WTC11 (cell line): ENCODE results near the gene SNX21. TPM values are rescaled to one million over a fixed set of nuclear protein-coding genes. Genes with fewer than 3 reads are reported as not detected.

Experiments used
- ATAC-seq: fragments of 200-7000 bp; cut with Tn5 transposase; 2 replicates; pipeline ENCODE4 v1.10.0; 2021; ENCODE audit warnings: mild to moderate bottlenecking, moderate library complexity
- CTCF ChIA-PET: fragments of 300-600 bp; sonication (Branson Sonifier 250); formaldehyde crosslinking; loops from one replicate; lab custom pipeline; 2021; ENCODE audit warnings: antibody characterized with exemption; lab: Charles Lee
- POLR2A ChIA-PET: fragments of 350-600 bp; sonication (Branson Sonifier 250); formaldehyde crosslinking; loops from one replicate; lab custom pipeline; 2021; ENCODE audit warnings: antibody characterized with exemption; lab: Charles Lee
- DNase-seq: peaks from one replicate; pipeline ENCODE4 v3.0.0; 2021; ENCODE audit warnings: low spot score
- H3K27ac Mint-ChIP-seq: 2 replicates; pipeline ENCODE4 v1.8.0; 2021; ENCODE audit warnings: mixed read lengths
- H3K27me3 Mint-ChIP-seq: 2 replicates; pipeline ENCODE4 v1.8.0; 2021; ENCODE audit warnings: low read depth, mild to moderate bottlenecking, moderate library complexity, mixed read lengths
- H3K36me3 Mint-ChIP-seq: 2 replicates; pipeline ENCODE4 v1.8.0; 2021; ENCODE audit warnings: mixed read lengths
- H3K4me1 Mint-ChIP-seq: 2 replicates; pipeline ENCODE4 v1.8.0; 2022; ENCODE audit warnings: mixed read lengths
- H3K4me3 Mint-ChIP-seq: 2 replicates; pipeline ENCODE4 v1.8.0; 2021; ENCODE audit warnings: mild to moderate bottlenecking, moderate library complexity, mixed read lengths
- H3K9me3 Mint-ChIP-seq: 2 replicates; pipeline ENCODE4 v1.8.0; 2021; ENCODE audit warnings: mixed read lengths
- ESRRA ChIP-seq: sonication (generic); formaldehyde crosslinking; IDR thresholded peaks from 2 replicates; pipeline ENCODE4 v1.8.1; 2022; ENCODE audit warnings: mild to moderate bottlenecking, missing genetic modification reagents, borderline replicate concordance
- FOXK1 ChIP-seq: sonication (generic); formaldehyde crosslinking; IDR thresholded peaks from 2 replicates; pipeline ENCODE4 v1.8.0; 2022; ENCODE audit warnings: mild to moderate bottlenecking, moderate library complexity, missing genetic modification reagents
- GABPB1 ChIP-seq: sonication (generic); formaldehyde crosslinking; IDR thresholded peaks from 2 replicates; pipeline ENCODE4 v1.8.1; 2023; ENCODE audit warnings: mild to moderate bottlenecking, missing genetic modification reagents
- JAZF1 ChIP-seq: fragments of 250-450 bp; sonication (Bioruptor Pico); IDR thresholded peaks from 2 replicates; pipeline ENCODE4 v1.9.0; 2021; ENCODE audit warnings: moderate library complexity, mild to moderate bottlenecking, inconsistent platforms
- MYBL2 ChIP-seq: sonication (generic); formaldehyde crosslinking; IDR thresholded peaks from 2 replicates; pipeline ENCODE4 v1.8.1; 2023; ENCODE audit warnings: mild to moderate bottlenecking, moderate library complexity, missing genetic modification reagents
- NFYB ChIP-seq: sonication (generic); formaldehyde crosslinking; conservative IDR thresholded peaks from 2 replicates; pipeline ENCODE4 v1.8.0; 2022; ENCODE audit warnings: low read depth, missing genetic modification reagents
- NR2C2 ChIP-seq: sonication (generic); formaldehyde crosslinking; IDR thresholded peaks from 2 replicates; pipeline ENCODE4 v1.8.0; 2022; ENCODE audit warnings: mild to moderate bottlenecking, missing genetic modification reagents
- SP1 ChIP-seq: sonication (generic); formaldehyde crosslinking; conservative IDR thresholded peaks from 2 replicates; pipeline ENCODE4 v1.8.1; 2022; ENCODE audit warnings: missing genetic modification reagents
- ZNF396 ChIP-seq: fragments of 250-450 bp; sonication (Bioruptor Pico); IDR thresholded peaks from 2 replicates; pipeline ENCODE4 v1.8.0; 2021; ENCODE audit warnings: mild to moderate bottlenecking, moderate library complexity, borderline replicate concordance
- ZNF532 ChIP-seq: fragments of 250-450 bp; sonication (Bioruptor Pico); IDR thresholded peaks from 2 replicates; pipeline ENCODE4 v1.9.0; 2021; ENCODE audit warnings: mild to moderate bottlenecking, borderline replicate concordance
- total RNA-seq: library from RNA; stranded (reverse); gene quantifications from 3 replicates; pipeline ENCODE4 v1.2.3, GENCODE V29; 2021
- TF ChIP-seq, protein P1 (sequence below): fragments of 250-450 bp; sonication (Bioruptor Pico); conservative IDR thresholded peaks from 2 replicates; pipeline ENCODE4 v1.9.0; 2021; ENCODE audit warnings: mild to moderate bottlenecking
- TF ChIP-seq, protein P2 (sequence below): sonication (generic); formaldehyde crosslinking; IDR thresholded peaks from 2 replicates; pipeline ENCODE4 v1.8.0; 2023; ENCODE audit warnings: missing genetic modification reagents, mild to moderate bottlenecking, borderline replicate concordance

Gene SNX21
- total RNA-seq, 1 experiment from 2014 or later, result 17.9 TPM

GRCh38 chr20:45851501-45851900 is 17.9 kb downstream of the SNX21 start (continued):
- TF ChIP-seq ZNF532 (CRISPR knock-in tag), result no peak

- DNase-seq (no peak), ATAC-seq (no peak)
- H3K4me1 Mint-ChIP-seq, result peaks cover 52% of the 10 kb centered on the region
- H3K9me3 Mint-ChIP-seq, result no peaks in the 10 kb centered on the region
- H3K27ac Mint-ChIP-seq, result peak overlapping the region; percentile 60; the same call in 1 of the 2 replicates
- TF ChIP-seq, protein P1, sequence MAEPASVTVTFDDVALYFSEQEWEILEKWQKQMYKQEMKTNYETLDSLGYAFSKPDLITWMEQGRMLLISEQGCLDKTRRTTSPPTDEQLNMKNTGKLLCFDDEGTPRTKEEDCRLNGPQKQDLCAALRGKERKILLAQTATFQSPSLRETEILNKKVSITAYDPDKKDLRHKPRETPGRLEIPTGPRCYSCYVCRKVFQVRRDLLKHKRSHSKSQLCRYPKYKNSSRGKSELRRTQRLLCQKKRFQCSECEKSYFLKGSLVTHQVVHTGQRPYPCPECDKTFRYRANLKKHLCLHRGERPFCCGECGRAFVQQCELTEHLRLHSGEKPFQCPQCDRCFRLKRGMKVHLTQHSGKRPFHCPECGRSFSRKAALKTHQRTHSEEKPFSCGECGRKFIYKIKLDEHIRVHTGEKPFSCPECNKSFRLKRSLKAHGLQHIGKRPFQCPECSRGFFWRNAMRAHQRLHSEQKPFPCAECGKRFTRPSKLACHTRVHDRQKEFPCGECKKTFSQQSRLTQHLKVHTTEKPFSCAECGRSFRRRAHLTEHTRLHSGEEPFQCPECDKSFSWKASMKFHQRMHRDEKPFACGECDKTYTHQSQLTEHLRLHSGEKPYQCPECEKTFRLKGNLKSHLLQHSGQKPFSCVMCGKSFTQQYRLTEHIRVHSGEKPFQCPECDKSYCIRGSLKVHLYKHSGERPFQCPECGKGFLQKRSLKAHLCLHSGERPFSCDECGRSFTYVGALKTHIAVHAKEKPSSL (CRISPR knock-in tag), result no peak
- CTCF ChIA-PET, result interaction anchor here (0.7 to 3.5 kb wide), 7 partner anchors 11 to 159 kb away, joined by 3 to 19 read pairs (median 5); partner anchors contain the start of genes CTSA, NEURL2 and ZSWIM1
- H3K4me3 Mint-ChIP-seq, result no peak overlapping the region
- POLR2A ChIA-PET, result interaction anchor here (0.7 kb wide), 1 partner anchor 57 kb away, joined by 4 read pairs; no protein-coding TSS in a partner anchor
- H3K27me3 Mint-ChIP-seq, result no peaks in the 10 kb centered on the region
- H3K36me3 Mint-ChIP-seq, result peaks cover 24% of the 10 kb centered on the region; the same call in 1 of the 2 replicates
Observed at GRCh38 chr20:45852326-45852725, 18.7 kb downstream of the SNX21 start.

DNA sequence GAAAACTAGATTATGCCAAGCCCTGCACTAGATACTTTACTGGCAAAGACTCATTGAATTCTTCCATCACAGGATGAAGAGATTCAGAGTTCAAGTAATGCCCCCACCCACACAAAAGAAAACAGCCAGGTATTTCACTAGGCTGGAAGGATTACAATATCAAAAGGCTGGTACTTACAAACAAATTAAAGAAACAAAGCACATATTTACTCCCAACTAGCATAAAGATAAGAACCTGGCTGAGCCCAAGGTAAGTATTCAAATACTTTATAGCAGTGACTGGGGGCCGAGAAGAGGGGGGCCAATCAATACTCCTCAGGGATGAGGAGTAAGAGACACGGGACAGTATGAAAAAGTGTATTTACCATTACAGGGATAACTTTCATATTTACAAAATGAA is 19.9 kb downstream of the SNX21 start:
- Mint-ChIP-seq H3K27me3 (no peaks in the 10 kb centered on the region), H3K27ac (peak overlapping the region; percentile 94), H3K9me3 (no peaks in the 10 kb centered on the region), H3K36me3 (peaks cover 19% of the 10 kb centered on the region; the same call in 1 of the 2 replicates), H3K4me3 (peak overlapping the region; percentile 38), H3K4me1 (peaks cover 57% of the 10 kb centered on the region)
- ChIA-PET POLR2A (interaction anchor here (1.4 kb wide), 1 partner anchor 37 kb away, joined by 4 read pairs; the partner anchor contains the start of genes CTSA and NEURL2), CTCF (interaction anchor here (0.8 to 3.5 kb wide), 5 partner anchors 29 to 82 kb away, joined by 3 to 19 read pairs (median 6); partner anchors contain the start of genes CTSA and NEURL2)
- DNase-seq (no peak), ATAC-seq (peak; percentile 4)
- TF ChIP-seq JAZF1, result peak; percentile 70; the same call in 1 of the 2 replicates
- no peak for TF ChIP-seq SP1 (CRISPR knock-in tag)

- peaks cover 60% of the 10 kb centered on the region for H3K4me1 Mint-ChIP-seq
- H3K4me3 Mint-ChIP-seq, result peak within 1 kb of the TSS; percentile 92
- ATAC-seq (peak; percentile 90), DNase-seq (peak; percentile 95)
- peak within 1 kb of the TSS; percentile 95 for H3K27ac Mint-ChIP-seq
- no peaks in the 10 kb centered on the region for H3K9me3 Mint-ChIP-seq
- TF ChIP-seq MYBL2 (CRISPR knock-in tag) (0 out of 2 replicates have a peak, but pooled peaks have one; percentile 16), NFYB (CRISPR knock-in tag) (peak; percentile 98), SP1 (CRISPR knock-in tag) (peak; percentile 49), ZNF396 (CRISPR knock-in tag) (no peak), FOXK1 (CRISPR knock-in tag) (0 out of 2 replicates have a peak, but pooled peaks have one; percentile 36), NR2C2 (CRISPR knock-in tag) (0 out of 2 replicates have a peak, but pooled peaks have one; percentile 55), ESRRA (CRISPR knock-in tag) (no peak), GABPB1 (CRISPR knock-in tag) (peak; percentile 72)
- TF ChIP-seq, protein P2, sequence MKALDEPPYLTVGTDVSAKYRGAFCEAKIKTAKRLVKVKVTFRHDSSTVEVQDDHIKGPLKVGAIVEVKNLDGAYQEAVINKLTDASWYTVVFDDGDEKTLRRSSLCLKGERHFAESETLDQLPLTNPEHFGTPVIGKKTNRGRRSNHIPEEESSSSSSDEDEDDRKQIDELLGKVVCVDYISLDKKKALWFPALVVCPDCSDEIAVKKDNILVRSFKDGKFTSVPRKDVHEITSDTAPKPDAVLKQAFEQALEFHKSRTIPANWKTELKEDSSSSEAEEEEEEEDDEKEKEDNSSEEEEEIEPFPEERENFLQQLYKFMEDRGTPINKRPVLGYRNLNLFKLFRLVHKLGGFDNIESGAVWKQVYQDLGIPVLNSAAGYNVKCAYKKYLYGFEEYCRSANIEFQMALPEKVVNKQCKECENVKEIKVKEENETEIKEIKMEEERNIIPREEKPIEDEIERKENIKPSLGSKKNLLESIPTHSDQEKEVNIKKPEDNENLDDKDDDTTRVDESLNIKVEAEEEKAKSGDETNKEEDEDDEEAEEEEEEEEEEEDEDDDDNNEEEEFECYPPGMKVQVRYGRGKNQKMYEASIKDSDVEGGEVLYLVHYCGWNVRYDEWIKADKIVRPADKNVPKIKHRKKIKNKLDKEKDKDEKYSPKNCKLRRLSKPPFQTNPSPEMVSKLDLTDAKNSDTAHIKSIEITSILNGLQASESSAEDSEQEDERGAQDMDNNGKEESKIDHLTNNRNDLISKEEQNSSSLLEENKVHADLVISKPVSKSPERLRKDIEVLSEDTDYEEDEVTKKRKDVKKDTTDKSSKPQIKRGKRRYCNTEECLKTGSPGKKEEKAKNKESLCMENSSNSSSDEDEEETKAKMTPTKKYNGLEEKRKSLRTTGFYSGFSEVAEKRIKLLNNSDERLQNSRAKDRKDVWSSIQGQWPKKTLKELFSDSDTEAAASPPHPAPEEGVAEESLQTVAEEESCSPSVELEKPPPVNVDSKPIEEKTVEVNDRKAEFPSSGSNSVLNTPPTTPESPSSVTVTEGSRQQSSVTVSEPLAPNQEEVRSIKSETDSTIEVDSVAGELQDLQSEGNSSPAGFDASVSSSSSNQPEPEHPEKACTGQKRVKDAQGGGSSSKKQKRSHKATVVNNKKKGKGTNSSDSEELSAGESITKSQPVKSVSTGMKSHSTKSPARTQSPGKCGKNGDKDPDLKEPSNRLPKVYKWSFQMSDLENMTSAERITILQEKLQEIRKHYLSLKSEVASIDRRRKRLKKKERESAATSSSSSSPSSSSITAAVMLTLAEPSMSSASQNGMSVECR (CRISPR knock-in tag), result 0 out of 2 replicates have a peak, but pooled peaks have one; percentile 61
- TF ChIP-seq, protein P1 (CRISPR knock-in tag), result no peak
- CTCF ChIA-PET, result interaction anchor here (0.6 to 2.5 kb wide), 7 partner anchors 14 to 112 kb away, joined by 3 to 12 read pairs (median 4); no protein-coding TSS in a partner anchor
- 0 out of 2 replicates have a peak, but pooled peaks cover 4% of the 10 kb centered on the region for H3K36me3 Mint-ChIP-seq
- POLR2A ChIA-PET, result interaction anchor here (0.7 to 1.0 kb wide), 2 partner anchors 24 to 25 kb away, joined by 3 to 4 read pairs; partner anchors contain the start of gene ZSWIM1
- no peaks in the 10 kb centered on the region for H3K27me3 Mint-ChIP-seq
Observed at GRCh38 chr20:45857114-45857881, 23.7 kb downstream of the SNX21 start, which contains the start of the genes ACOT8 and ZSWIM3. ACOT8 (minus strand) TSS chr20:45857392; CDS start chr20:45857315, 77 bp downstream. ZSWIM3 (plus strand) TSS chr20:45857614; CDS start chr20:45857826, 212 bp downstream.
